ENCODE measurements around the gene DNAJA3. TPM values are rescaled to one million over a fixed set of nuclear protein-coding genes. Genes with fewer than 3 reads are reported as not detected.

The DNAJA3 gene
- total RNA-seq, 1 experiment from 2014 or later, result 58.9 TPM

DNA sequence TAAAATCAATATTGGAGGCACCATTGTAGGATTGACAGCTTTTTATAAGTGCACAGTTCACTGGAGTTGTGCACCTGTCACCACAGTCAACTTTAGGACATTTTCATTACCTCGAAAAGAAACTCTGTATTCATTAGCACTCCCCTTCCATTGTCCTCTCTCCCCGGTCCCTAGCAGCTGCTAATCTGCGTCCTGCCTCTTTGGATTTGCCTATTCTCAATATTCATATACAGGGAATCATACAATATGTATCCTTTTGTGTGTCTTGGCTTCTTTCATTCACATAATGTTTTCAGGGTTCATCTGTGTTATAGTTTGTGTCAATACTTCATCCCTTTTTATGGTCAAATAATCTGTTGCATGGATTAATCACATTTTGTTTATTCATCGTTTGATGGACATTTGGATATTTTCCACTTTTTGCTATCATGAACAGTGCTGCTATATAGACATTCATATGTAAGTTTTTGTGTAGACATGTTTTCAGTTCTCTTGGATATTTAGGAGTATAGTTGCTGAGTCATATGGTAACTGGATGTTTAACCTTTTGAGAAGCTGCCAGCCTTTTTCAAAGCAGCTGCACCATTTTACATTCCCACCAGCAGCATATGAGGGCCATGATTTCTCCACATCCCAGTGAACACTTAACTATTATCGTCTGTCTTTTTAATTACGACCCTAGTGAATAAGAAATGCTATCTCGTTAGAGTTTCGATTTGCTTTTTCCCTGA, 9.8 kb downstream of the DNAJA3 start:
- no peaks in the 10 kb centered on the region for H3K4me1 ChIP-seq (replicated peaks; ENCODE audit: insufficient read depth)
- BruUV-seq (replicated peaks), result no TSS peak
- no peaks in the 10 kb centered on the region for H3K9me3 ChIP-seq (ENCODE audit: insufficient read depth, low read depth)
- intact Hi-C loops (cut with micrococcal nuclease; ENCODE audit: unreplicated experiment), result no loop called here
- CTCF ChIA-PET, result interaction anchor here (0.7 kb wide), 1 partner anchor 500 kb away, joined by 9 read pairs; no protein-coding TSS in a partner anchor
- no peaks in the 10 kb centered on the region for H3K9me2 ChIP-seq (ENCODE audit: insufficient read depth)
- H3K27me3 ChIP-seq (ENCODE audit: insufficient read depth, low read depth), result no peaks in the 10 kb centered on the region
- H3K79me2 ChIP-seq (ENCODE audit: low read depth), result peaks cover 20% of the 10 kb centered on the region
- H3K4me2 ChIP-seq, result no peak overlapping the region
- peaks cover 20% of the 10 kb centered on the region; the same call in 1 of the 2 replicates for H3F3A ChIP-seq (ENCODE audit: insufficient read depth, low read depth)
- H3K27ac ChIP-seq, result no peak overlapping the region
- H4K20me1 ChIP-seq (ENCODE audit: insufficient read depth), result peaks cover 20% of the 10 kb centered on the region
- H3K4me3 ChIP-seq, result no peak overlapping the region
- no peak for TF ChIP-seq EZH2 (IDR thresholded peaks at IDR 0.05; ENCODE audit: low read depth)
- TF ChIP-seq, protein P1, sequence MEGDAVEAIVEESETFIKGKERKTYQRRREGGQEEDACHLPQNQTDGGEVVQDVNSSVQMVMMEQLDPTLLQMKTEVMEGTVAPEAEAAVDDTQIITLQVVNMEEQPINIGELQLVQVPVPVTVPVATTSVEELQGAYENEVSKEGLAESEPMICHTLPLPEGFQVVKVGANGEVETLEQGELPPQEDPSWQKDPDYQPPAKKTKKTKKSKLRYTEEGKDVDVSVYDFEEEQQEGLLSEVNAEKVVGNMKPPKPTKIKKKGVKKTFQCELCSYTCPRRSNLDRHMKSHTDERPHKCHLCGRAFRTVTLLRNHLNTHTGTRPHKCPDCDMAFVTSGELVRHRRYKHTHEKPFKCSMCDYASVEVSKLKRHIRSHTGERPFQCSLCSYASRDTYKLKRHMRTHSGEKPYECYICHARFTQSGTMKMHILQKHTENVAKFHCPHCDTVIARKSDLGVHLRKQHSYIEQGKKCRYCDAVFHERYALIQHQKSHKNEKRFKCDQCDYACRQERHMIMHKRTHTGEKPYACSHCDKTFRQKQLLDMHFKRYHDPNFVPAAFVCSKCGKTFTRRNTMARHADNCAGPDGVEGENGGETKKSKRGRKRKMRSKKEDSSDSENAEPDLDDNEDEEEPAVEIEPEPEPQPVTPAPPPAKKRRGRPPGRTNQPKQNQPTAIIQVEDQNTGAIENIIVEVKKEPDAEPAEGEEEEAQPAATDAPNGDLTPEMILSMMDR (conservative IDR thresholded peaks at IDR 0.05), result no peak
- no peak for DNase-seq
- H2AFZ ChIP-seq, result no peak overlapping the region
- H3K36me3 ChIP-seq (ENCODE audit: low read depth), result peaks cover 12% of the 10 kb centered on the region
- POLR2A ChIA-PET (ENCODE audit: unreplicated experiment), result interaction anchor here (0.6 kb wide), 1 partner anchor 232 kb away, joined by 3 read pairs; no protein-coding TSS in a partner anchor

DNA sequence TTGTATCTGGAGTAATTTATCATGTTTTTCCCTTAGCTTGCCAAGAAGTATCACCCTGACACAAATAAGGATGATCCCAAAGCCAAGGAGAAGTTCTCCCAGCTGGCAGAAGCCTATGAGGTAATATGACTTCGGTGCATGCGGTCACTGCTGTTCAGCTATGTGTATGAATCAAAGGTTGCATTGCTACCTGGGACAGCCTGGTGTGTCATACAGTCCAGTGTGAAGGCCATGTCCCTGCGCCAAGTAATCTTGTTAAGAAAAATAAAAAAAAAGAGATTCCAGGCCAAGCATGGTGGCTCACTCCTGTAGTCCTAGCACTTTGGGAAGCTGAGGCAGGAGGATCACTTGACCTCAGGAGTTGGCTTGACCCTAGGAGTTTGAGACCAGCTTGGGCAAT, 11.7 kb downstream of the DNAJA3 start:
- H4K20me1 ChIP-seq (ENCODE audit: insufficient read depth), result peaks cover 11% of the 10 kb centered on the region
- no peak overlapping the region for H2AFZ ChIP-seq
- no peak for DNase-seq
- no peaks in the 10 kb centered on the region for H3K9me2 ChIP-seq (ENCODE audit: insufficient read depth)
- peaks cover 20% of the 10 kb centered on the region; the same call in 1 of the 2 replicates for H3F3A ChIP-seq (ENCODE audit: insufficient read depth, low read depth)
- H3K4me2 ChIP-seq, result no peak overlapping the region
- no peaks in the 10 kb centered on the region for H3K4me1 ChIP-seq (replicated peaks; ENCODE audit: insufficient read depth)
- no TSS peak for BruUV-seq (replicated peaks)
- CTCF ChIA-PET, result no interaction called here
- no peak overlapping the region for H3K4me3 ChIP-seq
- intact Hi-C loops (cut with micrococcal nuclease; ENCODE audit: unreplicated experiment), result no loop called here
- H3K27ac ChIP-seq, result no peak overlapping the region
- POLR2A ChIA-PET (ENCODE audit: unreplicated experiment), result no interaction called here
- no peaks in the 10 kb centered on the region for H3K9me3 ChIP-seq (ENCODE audit: insufficient read depth, low read depth)
- H3K36me3 ChIP-seq (ENCODE audit: low read depth), result peaks cover 21% of the 10 kb centered on the region
- 0 out of 2 replicates have a peak, but pooled peaks cover 4% of the 10 kb centered on the region for H3K79me2 ChIP-seq (ENCODE audit: low read depth)
- TF ChIP-seq EZH2 (IDR thresholded peaks at IDR 0.05; ENCODE audit: low read depth), result no peak
- TF ChIP-seq, protein P1 (conservative IDR thresholded peaks at IDR 0.05), result no peak
- no peaks in the 10 kb centered on the region for H3K27me3 ChIP-seq (ENCODE audit: insufficient read depth, low read depth)

DNA sequence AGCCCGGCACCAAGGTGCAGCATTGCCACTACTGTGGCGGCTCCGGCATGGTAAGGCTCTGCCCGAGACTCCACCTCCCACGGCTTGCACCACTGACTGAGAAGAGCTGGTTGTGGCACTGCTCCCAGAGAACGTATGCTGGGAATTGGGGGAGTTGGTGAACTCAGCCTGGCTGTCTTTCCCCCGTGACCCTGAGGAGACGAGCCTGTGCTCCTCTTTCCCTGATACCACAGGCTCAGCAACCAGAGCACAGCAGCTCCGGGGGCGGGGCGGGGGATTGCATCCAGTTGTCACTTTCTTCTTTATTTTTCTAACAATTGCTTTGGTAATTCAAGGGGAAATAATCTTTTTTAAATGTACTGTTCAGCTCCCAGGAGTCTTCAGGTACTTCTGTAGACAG, 16.7 kb downstream of the DNAJA3 start:
- Histone ChIP-seq H3K36me3 (ENCODE audit: low read depth) (peaks cover 30% of the 10 kb centered on the region), H3K79me2 (ENCODE audit: low read depth) (no peaks in the 10 kb centered on the region), H3F3A (ENCODE audit: insufficient read depth, low read depth) (no peaks in the 10 kb centered on the region), H2AFZ (no peak overlapping the region), H3K4me2 (no peak overlapping the region), H3K9me2 (ENCODE audit: insufficient read depth) (no peaks in the 10 kb centered on the region), H3K4me3 (no peak overlapping the region), H3K27ac (no peak overlapping the region), H4K20me1 (ENCODE audit: insufficient read depth) (peaks cover 5% of the 10 kb centered on the region), H3K27me3 (ENCODE audit: insufficient read depth, low read depth) (no peaks in the 10 kb centered on the region), H3K9me3 (ENCODE audit: insufficient read depth, low read depth) (no peaks in the 10 kb centered on the region), H3K4me1 (replicated peaks; ENCODE audit: insufficient read depth) (no peaks in the 10 kb centered on the region)
- TF ChIP-seq, protein P1 (conservative IDR thresholded peaks at IDR 0.05), result no peak
- TF ChIP-seq EZH2 (IDR thresholded peaks at IDR 0.05; ENCODE audit: low read depth), result no peak
- ChIA-PET CTCF (no interaction called here), POLR2A (ENCODE audit: unreplicated experiment) (no interaction called here)
- intact Hi-C loops (cut with micrococcal nuclease; ENCODE audit: unreplicated experiment), result no loop called here
- BruUV-seq (replicated peaks), result no TSS peak
- no peak for DNase-seq
